NCI-H1092 (cell line): ENCODE data around the gene ZNF587B.
"Not testable (repeated sequence)": the region's sequence is repeated elsewhere in the genome, so short reads cannot be mapped to it uniquely, and the experiment has no call there.

Experiments
- DNase-seq: peaks from one replicate; lab custom pipeline; 2025; lab: John Stamatoyannopoulos, UW

ZNF587B gene

GRCh38 chr19:57872450-57872849 is 42.4 kb downstream of the ZNF587B start:
- no peak for DNase-seq

- DNase-seq: not testable (repeated sequence)
These were observed 44.0 kb downstream of the ZNF587B start for GRCh38 chr19:57873883-57874799.

- no peak for DNase-seq
These were observed 55.9 kb downstream of the ZNF587B start for GRCh38 chr19:57886046-57886445.

GRCh38 chr19:57887195-57887941 is 57.3 kb downstream of the ZNF587B start:
- DNase-seq: no peak

- DNase-seq: no peak
These were observed 58.0 kb downstream of the ZNF587B start for GRCh38 chr19:57888107-57888559.

- DNase-seq: no peak
These were observed 58.6 kb downstream of the ZNF587B start, which contains the start of gene ZNF814 for GRCh38 chr19:57888560-57889231. ZNF814 (minus strand) TSS chr19:57889037; CDS start chr19:57888802, 235 bp downstream.

- DNase-seq: not testable (repeated sequence)
These were observed 60.6 kb downstream of the ZNF587B start for GRCh38 chr19:57890706-57891105.
